NCI-H748 (cell line): Measurements from ENCODE around the gene HENMT1.
"Not testable (repeated sequence)": the region's sequence is repeated elsewhere in the genome, so short reads cannot be mapped to it uniquely, and the experiment has no call there.

Experiments used
- DNase-seq: peaks from one replicate; lab custom pipeline; 2025; ENCODE audit not compliant: unreplicated experiment; lab: John Stamatoyannopoulos, UW

HENMT1 gene

DNA sequence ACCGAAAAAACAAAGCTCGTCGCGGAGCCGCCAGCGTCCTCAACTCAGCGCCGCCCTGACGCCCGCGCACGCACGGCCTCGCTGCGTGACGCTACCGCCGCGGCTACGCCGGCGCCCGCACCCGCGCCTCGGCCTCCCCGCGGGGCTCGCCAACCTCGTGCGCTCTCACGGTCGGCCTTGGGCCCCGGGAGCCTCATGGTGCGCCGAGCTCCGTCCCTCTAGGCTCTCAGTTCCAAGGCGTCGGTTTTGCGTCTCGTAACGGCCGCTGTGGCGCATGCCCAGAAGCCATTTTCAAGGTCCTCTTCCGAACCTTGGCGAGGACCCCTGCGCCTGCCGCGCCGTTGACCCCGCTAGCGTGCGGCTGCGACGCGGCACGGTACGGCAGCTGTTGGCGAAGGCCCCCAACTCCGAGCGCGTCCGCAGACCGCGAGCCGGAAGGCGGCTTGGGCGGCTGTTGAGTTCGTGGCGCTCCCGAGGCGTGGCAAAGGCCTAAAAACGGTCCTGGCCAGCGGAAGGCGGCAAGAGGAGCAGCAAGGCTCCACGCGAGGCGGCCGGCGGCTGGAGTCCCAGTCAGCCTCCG lies at the start of gene HENMT1:
TSS of gene HENMT1 (minus strand) at position 64 of the 580 bp plus-strand sequence. CDS start 1,209 bp downstream, outside the sequence.
- peak; percentile 79 for DNase-seq

GRCh38 chr1:108708691-108709660 lies 48.1 kb upstream of the HENMT1 start:
- DNase-seq: no peak

- no peak for DNase-seq
These were observed 45.8 kb upstream of the HENMT1 start for GRCh38 chr1:108706643-108707042.

- no peak for DNase-seq
These were observed 43.6 kb upstream of the HENMT1 start for GRCh38 chr1:108704496-108704895.

GRCh38 chr1:108703939-108704338 lies 43.0 kb upstream of the HENMT1 start:
- no peak for DNase-seq

- not testable (repeated sequence) for DNase-seq
These were observed 41.2 kb upstream of the HENMT1 start for GRCh38 chr1:108702109-108702508.

- no peak for DNase-seq
These were observed 40.4 kb upstream of the HENMT1 start for GRCh38 chr1:108701176-108701849.

- DNase-seq: no peak
These were observed 38.8 kb upstream of the HENMT1 start for GRCh38 chr1:108699375-108700332.

DNA sequence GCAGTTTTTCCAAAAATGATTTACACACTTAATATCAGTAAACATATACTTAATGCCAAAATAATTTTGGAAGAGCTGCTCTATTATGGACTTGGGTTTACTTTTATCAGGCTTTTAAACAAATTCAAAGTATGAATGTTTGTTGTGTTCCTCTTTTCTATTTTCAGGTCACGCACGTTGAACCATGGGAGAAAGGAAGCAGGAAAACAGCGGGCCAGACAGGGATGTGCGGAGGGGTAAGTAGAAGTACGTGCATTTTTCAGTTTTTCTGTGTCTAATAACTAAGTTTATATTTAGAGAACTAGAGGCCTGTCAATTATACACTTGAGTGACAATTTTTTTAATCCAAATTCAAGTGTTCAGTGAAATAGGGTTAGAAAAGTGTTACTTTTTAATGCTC lies 34.6 kb upstream of the HENMT1 start:
- DNase-seq: no peak

GRCh38 chr1:108692724-108693655 lies 32.1 kb upstream of the HENMT1 start:
- peak; percentile 85 for DNase-seq

GRCh38 chr1:108691942-108692723 lies 31.2 kb upstream of the HENMT1 start, which contains the start of gene PRPF38B:
Gene PRPF38B (plus strand): TSS chr1:108692310. CDS start chr1:108692592, 282 bp downstream.
- DNase-seq: peak; percentile 93

DNA sequence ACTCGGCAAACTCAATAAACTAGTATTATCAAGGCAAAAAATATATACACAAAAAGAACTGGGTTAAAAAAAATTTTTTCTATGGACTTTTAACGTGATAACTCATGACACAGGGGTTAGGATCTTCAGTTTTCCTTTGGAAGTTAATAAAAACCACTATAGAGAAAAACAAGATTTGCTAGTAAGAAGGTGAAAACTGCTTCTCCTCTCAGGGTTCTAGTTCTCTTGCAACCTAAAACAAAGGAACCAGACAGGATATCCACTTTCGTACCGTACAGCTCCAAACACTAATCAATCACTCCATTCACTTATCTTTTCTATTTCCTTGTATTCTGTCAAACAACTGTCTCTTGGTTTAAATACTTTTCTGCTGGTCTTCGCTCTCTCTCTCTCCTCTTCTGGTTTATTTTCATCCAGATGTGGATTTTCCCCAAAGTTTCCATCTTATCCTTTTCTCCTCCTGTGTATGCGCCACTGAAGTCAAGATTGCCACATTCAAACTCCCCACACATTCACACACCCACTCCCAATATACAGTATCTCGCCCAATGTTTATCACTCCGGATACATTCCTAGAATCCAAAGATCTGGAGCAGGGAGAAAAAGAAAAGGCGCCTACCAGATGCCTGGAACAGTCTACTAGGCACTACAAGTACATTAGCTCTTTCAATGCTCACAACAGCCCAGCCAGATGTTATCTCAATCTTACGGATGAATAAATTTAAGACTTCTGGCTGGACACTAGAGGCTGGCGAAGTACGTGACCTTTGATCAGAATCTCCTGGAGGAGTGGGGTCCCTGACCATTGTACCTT lies 30.4 kb upstream of the HENMT1 start:
- peak; percentile 41 for DNase-seq

GRCh38 chr1:108686614-108687313 lies 25.9 kb upstream of the HENMT1 start:
- no peak for DNase-seq

DNA sequence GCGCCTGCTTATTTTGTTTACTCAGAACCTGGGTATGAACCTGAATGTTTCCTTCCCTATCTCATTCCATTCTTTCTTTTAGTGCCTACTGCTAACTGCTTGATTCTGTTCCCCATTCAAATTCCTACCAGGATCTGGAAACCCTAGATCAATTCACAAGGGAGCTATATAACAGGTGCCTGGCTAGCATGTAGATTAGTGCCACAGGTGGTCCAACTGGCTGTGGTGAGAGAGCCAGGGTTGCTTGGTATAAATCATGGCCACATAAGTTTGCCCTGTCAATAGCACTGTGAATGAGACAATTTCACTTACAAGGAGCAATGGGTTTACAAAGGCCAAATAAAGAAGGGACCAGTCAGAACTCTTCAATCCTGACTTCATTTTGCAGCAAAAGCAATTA lies 24.6 kb upstream of the HENMT1 start:
- DNase-seq: no peak

DNA sequence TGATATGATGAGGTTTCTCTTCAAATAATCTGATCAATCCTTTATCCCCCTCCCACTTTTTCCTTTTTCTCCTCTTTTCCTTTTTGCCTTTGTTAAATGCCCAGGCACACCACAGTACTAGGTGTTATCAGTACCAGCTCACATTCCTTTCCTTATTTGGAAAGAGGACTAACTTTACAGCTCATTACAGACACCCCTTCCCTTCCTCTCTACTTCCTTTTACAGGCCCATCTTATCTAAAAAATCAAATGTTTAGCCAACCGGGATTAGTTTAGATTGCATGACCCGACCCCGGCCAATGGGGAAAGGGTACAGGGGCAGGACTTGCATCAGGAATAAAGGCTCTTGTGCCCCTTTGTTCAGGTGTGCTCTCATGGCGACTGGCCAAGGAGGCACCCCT lies 20.8 kb upstream of the HENMT1 start:
- not testable (repeated sequence) for DNase-seq

- DNase-seq: no peak
These were observed 18.8 kb upstream of the HENMT1 start for GRCh38 chr1:108679586-108680213.

DNA sequence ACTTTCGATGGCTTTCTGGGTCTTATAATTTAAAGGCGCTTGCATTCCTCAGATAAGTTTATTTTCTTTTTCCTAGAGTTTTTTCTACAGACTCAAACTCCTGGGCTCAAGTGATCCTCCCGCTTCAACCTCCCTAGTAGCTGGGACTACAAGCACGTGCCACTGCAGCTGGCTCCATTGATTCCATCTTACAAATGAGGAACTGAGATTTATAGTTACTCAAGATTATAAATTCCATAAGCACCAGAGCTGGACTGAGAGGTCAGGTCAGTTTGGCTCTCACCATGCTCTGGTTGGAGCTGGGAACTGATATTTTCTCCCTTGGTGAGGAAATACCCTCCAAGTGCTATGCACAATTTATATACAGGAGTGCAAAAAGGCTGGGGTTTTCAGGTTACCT lies 17.8 kb upstream of the HENMT1 start:
- no peak for DNase-seq
